GM18907 (cell line): Measurements from ENCODE around the gene RAB3IL1.

ENCODE experiments used
- ATAC-seq: cut with Tn5 transposase; IDR thresholded peaks from one replicate; pipeline ENCODE4 v1.9.1; 2021; ENCODE audit warnings: mild to moderate bottlenecking, moderate library complexity; ENCODE audit not compliant: unreplicated experiment

The RAB3IL1 gene

GRCh38 chr11:61869429-61869707, 48.0 kb downstream of the RAB3IL1 start:
- ATAC-seq: no peak

- no peak for ATAC-seq
These were observed 48.6 kb downstream of the RAB3IL1 start for GRCh38 chr11:61868571-61869428.

DNA sequence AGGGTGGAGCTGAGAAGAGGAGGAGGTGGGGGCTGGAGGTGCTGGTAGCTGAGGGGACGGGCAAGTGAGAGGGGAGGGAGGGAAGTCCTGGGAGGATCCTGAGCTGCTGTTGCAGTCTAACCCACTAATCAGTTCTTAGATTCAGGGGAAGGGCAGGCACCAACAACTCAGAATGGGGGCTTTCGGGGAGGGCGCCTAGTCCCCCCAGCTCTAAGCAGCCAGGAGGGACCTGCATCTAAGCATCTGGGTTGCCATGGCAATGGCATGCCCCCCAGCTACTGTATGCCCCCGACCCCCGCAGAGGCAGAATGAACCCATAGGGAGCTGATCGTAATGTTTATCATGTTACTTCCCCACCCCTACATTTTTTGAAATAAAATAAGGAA, 50.4 kb downstream of the RAB3IL1 start:
- ATAC-seq: no peak

DNA sequence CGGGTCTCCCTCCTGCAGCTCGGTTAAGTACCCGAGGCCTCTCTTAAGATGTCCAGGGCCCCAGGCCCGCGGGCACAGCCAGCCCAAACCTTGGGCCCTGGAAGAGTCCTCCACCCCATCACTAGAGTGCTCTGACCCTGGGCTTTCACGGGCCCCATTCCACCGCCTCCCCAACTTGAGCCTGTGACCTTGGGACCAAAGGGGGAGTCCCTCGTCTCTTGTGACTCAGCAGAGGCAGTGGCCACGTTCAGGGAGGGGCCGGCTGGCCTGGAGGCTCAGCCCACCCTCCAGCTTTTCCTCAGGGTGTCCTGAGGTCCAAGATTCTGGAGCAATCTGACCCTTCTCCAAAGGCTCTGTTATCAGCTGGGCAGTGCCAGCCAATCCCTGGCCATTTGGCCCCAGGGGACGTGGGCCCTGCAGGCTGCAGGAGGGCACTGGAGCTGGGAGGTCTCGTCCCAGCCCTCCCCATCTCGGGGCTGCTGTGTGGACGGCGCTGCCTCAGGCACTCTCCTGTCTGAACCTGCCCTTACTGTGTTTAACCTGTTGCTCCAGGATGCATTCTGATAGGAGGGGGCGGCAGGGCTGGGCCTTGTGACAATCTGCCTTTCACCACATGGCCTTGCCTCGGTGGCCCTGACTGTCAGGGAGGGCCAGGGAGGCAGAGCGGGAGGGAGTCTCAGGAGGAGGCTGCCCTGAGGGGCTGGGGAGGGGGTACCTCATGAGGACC, 51.0 kb downstream of the RAB3IL1 start:
- ATAC-seq: no peak

DNA sequence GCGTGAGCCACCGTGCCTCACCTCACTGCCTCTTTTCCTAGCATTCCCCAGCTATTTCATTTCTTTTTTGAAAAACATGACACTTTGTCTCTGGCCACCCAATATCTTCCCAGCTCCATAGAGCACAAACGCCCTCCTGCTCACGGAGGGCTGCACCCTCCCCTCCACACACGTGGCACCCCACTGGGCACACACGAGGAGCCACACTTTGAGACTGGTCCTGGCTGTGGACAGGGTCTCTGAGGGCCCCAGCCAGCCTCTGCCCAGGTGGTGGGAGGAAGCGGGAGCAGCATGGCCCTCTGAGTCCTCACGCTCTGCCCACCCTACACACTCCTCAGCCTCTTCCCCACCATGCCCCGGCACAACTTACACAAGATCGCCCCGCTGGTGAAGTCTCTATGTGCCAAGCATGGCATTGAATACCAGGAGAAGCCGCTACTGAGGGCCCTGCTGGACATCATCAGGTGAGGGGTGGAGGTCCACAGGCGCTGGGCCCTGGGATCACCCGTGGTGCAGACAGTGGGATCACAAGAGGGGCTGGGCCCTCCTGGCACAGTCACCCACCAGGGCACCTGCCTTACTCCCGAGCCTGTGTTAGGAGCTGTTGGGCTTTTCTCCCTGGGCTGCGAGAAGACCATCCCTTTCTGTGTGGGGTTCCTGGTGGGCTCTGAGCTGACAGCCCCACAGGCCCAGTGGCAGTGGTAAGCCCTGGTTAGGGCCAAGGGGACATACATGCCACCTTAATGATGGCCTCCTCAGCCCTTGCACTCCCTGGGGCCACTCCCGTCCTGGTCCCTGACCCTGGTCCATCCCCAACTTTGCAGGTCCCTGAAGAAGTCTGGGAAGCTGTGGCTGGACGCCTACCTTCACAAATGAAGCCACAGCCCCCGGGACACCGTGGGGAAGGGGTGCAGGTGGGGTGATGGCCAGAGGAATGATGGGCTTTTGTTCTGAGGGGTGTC, 52.3 kb downstream of the RAB3IL1 start:
- ATAC-seq: no peak

DNA sequence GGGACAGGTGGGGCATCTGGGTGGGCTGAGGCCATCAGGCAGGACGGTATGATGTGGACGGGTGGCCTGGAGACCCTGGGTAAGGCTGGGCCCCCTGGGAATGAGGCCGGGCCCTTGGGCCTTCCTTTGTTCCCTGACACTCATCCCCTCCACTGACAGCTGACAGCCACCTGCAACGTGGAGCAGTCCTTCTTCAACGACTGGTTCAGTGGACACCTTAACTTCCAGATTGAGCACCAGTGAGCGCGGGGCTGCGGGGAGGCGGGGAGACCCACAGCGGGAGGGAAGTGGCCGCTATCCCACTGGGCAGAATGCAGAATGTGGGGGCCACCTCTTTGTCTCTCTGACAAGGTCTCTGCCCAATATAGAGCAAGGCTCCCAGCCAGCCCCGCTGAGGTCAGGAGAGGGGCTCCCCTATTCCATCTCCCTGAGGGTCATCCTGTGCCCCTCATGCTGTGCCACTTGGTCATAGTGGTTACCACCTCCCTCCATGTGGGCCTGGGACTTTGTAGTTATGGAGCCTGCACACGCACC, 53.8 kb downstream of the RAB3IL1 start:
- no peak for ATAC-seq

- no peak for ATAC-seq
These were observed 54.4 kb downstream of the RAB3IL1 start for GRCh38 chr11:61862714-61863547.

DNA sequence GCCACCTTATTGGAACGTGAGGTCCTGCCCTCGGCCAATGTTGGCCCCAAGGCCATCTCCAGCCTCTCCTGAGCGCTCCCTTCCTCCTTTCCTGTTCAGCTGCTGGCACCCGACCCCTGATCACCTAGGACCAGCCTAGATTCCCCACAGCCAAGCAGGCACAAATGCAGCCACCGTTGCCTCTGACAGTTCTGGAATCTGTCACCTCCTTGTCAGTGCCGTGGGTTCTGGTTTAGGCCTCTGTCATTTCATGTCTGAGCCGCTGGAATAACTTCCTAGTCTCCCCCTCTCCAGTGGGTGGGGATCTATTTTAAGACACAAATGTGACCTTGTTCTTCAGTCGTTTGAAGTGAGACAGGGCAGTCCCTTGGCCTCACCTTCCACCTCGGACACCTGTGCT, 55.7 kb downstream of the RAB3IL1 start:
- ATAC-seq: no peak

GRCh38 chr11:61860054-61860903, 57.1 kb downstream of the RAB3IL1 start:
- no peak for ATAC-seq

- no peak for ATAC-seq
These were observed 61.3 kb downstream of the RAB3IL1 start for GRCh38 chr11:61855939-61856680.

- no peak for ATAC-seq
These were observed 62.2 kb downstream of the RAB3IL1 start for GRCh38 chr11:61854966-61855714.

DNA sequence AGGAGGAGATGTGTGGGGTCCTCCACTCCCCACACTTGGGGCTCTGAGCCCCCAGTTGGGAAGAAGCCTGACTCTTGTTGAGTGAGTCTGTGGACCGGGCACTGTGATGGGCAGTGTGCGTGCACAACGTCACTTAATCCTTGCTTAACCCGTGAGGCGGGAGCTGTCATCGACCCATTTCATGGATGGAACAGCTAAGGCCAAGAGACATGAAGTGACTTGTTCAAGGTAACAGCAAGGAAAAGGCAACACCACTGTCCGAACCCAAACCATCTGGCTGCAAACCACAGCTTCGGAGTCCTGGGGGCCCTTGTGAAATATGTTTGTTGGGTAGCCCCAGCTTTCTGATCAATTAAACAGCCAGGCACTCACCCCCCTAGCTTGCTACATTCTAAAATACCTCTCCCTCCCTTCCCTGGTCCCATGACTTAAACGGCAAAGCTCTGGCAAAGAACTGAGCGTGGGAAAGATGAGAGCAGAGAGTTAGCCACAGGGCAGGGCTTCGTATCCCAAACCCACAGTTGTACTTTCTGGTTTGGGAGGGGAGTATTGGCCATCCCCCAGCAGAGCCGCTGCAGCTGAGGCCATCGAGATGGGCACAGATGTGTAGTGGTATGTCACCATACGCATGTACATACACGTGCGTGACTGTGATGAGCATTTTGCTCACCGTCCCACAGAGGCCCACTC, 63.0 kb downstream of the RAB3IL1 start:
- ATAC-seq: no peak

- ATAC-seq: no peak
These were observed 63.6 kb downstream of the RAB3IL1 start for GRCh38 chr11:61853698-61854169.

DNA sequence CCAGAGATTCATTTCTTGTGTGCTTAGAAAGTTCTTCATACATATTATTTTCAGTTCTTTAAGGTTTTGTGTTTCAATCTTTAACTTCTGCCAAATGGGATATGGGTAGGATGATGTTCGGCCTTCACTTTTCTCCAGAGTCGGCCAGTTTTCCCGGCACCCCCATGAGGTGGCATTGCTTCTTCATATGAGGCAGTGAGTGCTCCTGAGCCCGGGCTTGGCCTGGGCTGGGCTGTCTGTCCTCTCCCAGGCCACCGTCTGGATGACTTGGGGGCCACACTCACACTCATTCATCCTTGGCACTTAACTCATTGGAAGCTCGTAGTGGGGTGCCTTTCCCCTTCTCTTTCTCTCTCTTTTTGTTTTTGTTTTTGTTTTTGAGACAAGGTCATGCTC, 65.5 kb downstream of the RAB3IL1 start:
- ATAC-seq: no peak

DNA sequence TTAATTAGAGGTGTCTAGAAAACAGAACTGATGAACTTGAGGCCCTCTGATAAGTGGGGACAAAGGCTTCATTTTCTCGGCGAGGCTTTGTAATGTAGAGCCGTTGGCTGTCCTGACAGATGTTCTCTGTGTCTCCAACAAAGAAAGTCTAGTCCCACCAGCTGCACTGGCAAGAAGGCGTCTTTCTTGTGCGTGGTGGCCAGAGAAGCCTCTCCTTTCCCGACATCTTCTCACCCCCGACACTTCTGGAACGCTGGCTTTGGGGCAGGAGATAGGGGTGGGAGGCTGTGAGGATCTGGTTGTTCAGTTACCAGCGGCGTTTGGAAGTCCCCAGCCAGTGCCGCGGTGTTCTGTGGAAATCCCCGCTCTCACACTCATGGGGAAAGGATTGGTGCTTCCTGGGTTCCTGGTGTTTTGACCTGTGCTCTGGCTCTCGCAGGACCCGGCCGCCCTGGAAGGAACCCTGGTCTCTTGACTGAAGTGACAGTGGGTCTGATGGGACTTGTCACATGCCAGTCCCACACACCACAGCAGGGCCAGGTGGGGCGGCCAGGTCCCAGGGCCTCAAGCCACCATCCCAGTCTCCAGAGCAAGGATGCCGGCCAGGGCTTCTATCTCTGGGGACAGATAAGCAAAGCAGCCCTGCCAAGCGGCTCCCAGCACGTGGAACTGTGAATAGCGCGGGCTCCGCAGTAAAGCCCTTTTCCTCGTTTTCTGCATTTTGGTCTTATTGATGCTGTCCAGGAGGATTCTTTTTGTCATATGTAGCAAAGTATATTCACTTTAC, 66.1 kb downstream of the RAB3IL1 start:
- no peak for ATAC-seq

GRCh38 chr11:61850687-61851086, 66.7 kb downstream of the RAB3IL1 start:
- ATAC-seq: no peak
